Trophoblast cell (in vitro differentiated cells and primary cell): ENCODE data around the gene TNFRSF25.

ENCODE experiments used
- DNase-seq, 2 donors: peaks; one replicate each; pipeline ENCODE4 v3.0.0-alpha.2; 2016
- H2AFZ ChIP-seq: 2 replicates; pipeline ENCODE4 v1.6.1; 2013; ENCODE audit warnings: low read length, moderate library complexity, mild to moderate bottlenecking; ENCODE audit not compliant: insufficient read depth, poor library complexity
- H2AK5ac ChIP-seq: 2 replicates; pipeline ENCODE4 v1.6.1; 2013; ENCODE audit warnings: mild to moderate bottlenecking, low read length
- H2BK120ac ChIP-seq: 2 replicates; pipeline ENCODE4 v1.6.1; 2013; ENCODE audit warnings: low read length, mild to moderate bottlenecking, moderate library complexity; ENCODE audit not compliant: insufficient read depth, poor library complexity
- H2BK12ac ChIP-seq: 2 replicates; pipeline ENCODE4 v1.6.1; 2013; ENCODE audit warnings: mild to moderate bottlenecking, low read length, moderate library complexity
- H2BK5ac ChIP-seq: 2 replicates; pipeline ENCODE4 v1.6.1; 2013; ENCODE audit warnings: low read length, low read depth, moderate library complexity, mild to moderate bottlenecking; ENCODE audit not compliant: poor library complexity
- H3K14ac ChIP-seq: 2 replicates; pipeline ENCODE4 v1.6.1; 2013; ENCODE audit warnings: mild to moderate bottlenecking, low read length
- H3K18ac ChIP-seq: 2 replicates; pipeline ENCODE4 v1.6.1; 2013; ENCODE audit warnings: mild to moderate bottlenecking, low read length
- H3K23ac ChIP-seq: 2 replicates; pipeline ENCODE4 v1.6.1; 2013; ENCODE audit warnings: low read length
- H3K27ac ChIP-seq: 2 replicates; pipeline ENCODE4 v1.5.1; 2013; ENCODE audit warnings: low read depth, mild to moderate bottlenecking, inconsistent platforms, low read length, moderate library complexity
- H3K27me3 ChIP-seq: 2 replicates; pipeline ENCODE4 v1.6.1; 2013; ENCODE audit warnings: inconsistent platforms, mild to moderate bottlenecking, low read length, moderate library complexity; ENCODE audit not compliant: insufficient read depth
- H3K36me3 ChIP-seq, 2 experiments: 1 replicate in 1 of 2; 2 replicates in 1 of 2; pipeline ENCODE4 v1.6.1; 2013; ENCODE audit warnings: low read length in 2 of 2, mild to moderate bottlenecking in 2 of 2, moderate library complexity in 1 of 2; ENCODE audit not compliant: insufficient read depth in 2 of 2, control insufficient read depth in 1 of 2
- H3K4ac ChIP-seq: 2 replicates; pipeline ENCODE4 v1.6.1; 2013; ENCODE audit warnings: low read depth, mild to moderate bottlenecking, low read length, moderate library complexity
- H3K4me1 ChIP-seq, 2 experiments: 1 replicate in 1 of 2; 2 replicates in 1 of 2; pipeline ENCODE4 v1.6.1; 2013; ENCODE audit warnings: low read length in 2 of 2, mild to moderate bottlenecking in 2 of 2, moderate library complexity in 1 of 2; ENCODE audit not compliant: insufficient read depth in 2 of 2, control insufficient read depth in 1 of 2
- H3K4me2 ChIP-seq: 2 replicates; pipeline ENCODE4 v1.6.1; 2013; ENCODE audit warnings: inconsistent platforms, mild to moderate bottlenecking, low read length, moderate library complexity
- H3K4me3 ChIP-seq: 2 replicates; pipeline ENCODE4 v1.5.1; 2013; ENCODE audit warnings: mild to moderate bottlenecking, low read depth, low read length, inconsistent platforms
- H3K79me1 ChIP-seq: one replicate; pipeline ENCODE4 v1.6.1; 2013; ENCODE audit warnings: low read length
- H3K79me2 ChIP-seq: 2 replicates; pipeline ENCODE4 v1.6.1; 2013; ENCODE audit warnings: low read length, mild to moderate bottlenecking; ENCODE audit not compliant: control insufficient read depth, insufficient read depth, poor library complexity
- H3K9ac ChIP-seq: 2 replicates; pipeline ENCODE4 v1.6.1; 2013; ENCODE audit warnings: mild to moderate bottlenecking, low read length
- H3K9me3 ChIP-seq: 2 replicates; pipeline ENCODE4 v1.6.1; 2013; ENCODE audit warnings: low read depth, mild to moderate bottlenecking, control low read depth, inconsistent platforms, low read length; ENCODE audit not compliant: insufficient read depth
- H4K12ac ChIP-seq: 2 replicates; pipeline ENCODE4 v1.6.1; 2013; ENCODE audit warnings: low read depth, mild to moderate bottlenecking, low read length, moderate library complexity
- H4K8ac ChIP-seq: 2 replicates; pipeline ENCODE4 v1.6.1; 2013; ENCODE audit warnings: low read depth, mild to moderate bottlenecking, low read length, moderate library complexity
- H4K91ac ChIP-seq: one replicate; pipeline ENCODE4 v1.6.1; 2013; ENCODE audit warnings: low read depth, mild to moderate bottlenecking, low read length, moderate library complexity
- WGBS: extraction: QIAGEN DNeasy Blood & Tissue Kit; methylation state at CpG from one replicate; pipeline ENCODE4 v1.1.7; 2013; ENCODE audit warnings: missing lambda C conversion rate; ENCODE audit not compliant: insufficient read length, insufficient coverage; ENCODE audit errors: extremely low coverage; 5-methylcytosine and 5-hydroxymethylcytosine counted together

Gene TNFRSF25

GRCh38 chr1:6419804-6420453 lies 46.0 kb downstream of the TNFRSF25 start, which contains the start of gene HES2:
Gene HES2 (minus strand): TSS chr1:6419919. CDS start chr1:6419820, 99 bp downstream.
- Histone ChIP-seq H4K91ac (no peak within 1 kb of the TSS), H3K27me3 (peaks cover 54% of the 10 kb centered on the region), H3K23ac (no peak within 1 kb of the TSS), H3K4me3 (no peak within 1 kb of the TSS), H4K8ac (peak within 1 kb of the TSS; percentile 57), H3K79me1 (peaks cover 3% of the 10 kb centered on the region), H3K14ac (no peak within 1 kb of the TSS), H3K9ac (no peak within 1 kb of the TSS), H3K4ac (no peak within 1 kb of the TSS), H3K36me3 (no peaks in the 10 kb centered on the region), H3K79me2 (no peaks in the 10 kb centered on the region), H3K27ac (no peak within 1 kb of the TSS), H3K4me2 (peak within 1 kb of the TSS; percentile 53), H2BK5ac (no peak within 1 kb of the TSS), H3K18ac (no peak within 1 kb of the TSS), H3K4me1 (peaks cover 4 to 26% of the 10 kb centered on the region in 2 experiments), H3K9me3 (peaks cover 6% of the 10 kb centered on the region), H2BK12ac (no peak within 1 kb of the TSS), H2AK5ac (no peak within 1 kb of the TSS), H2AFZ (no peak within 1 kb of the TSS), H4K12ac (no peak within 1 kb of the TSS), H2BK120ac (peak within 1 kb of the TSS; percentile 13)
- peak in 1 of 2 donors; percentile 62 for DNase-seq
- WGBS: no CpG with 5 or more reads among the region's 62 CpGs

- Histone ChIP-seq H3K27me3 (peaks cover 50% of the 10 kb centered on the region), H3K9ac (no peak overlapping the region), H2BK5ac (no peak overlapping the region), H4K91ac (no peak overlapping the region), H3K9me3 (peaks cover 3% of the 10 kb centered on the region), H3K36me3 (no peaks in the 10 kb centered on the region), H2AFZ (no peak overlapping the region), H3K23ac (no peak overlapping the region), H3K4me1 (peaks cover 8 to 27% of the 10 kb centered on the region in 2 experiments), H3K4me2 (peak overlapping the region; percentile 53), H3K79me2 (no peaks in the 10 kb centered on the region), H3K14ac (no peak overlapping the region), H2AK5ac (no peak overlapping the region), H3K79me1 (peaks cover 7% of the 10 kb centered on the region), H4K12ac (no peak overlapping the region), H3K18ac (no peak overlapping the region), H2BK12ac (no peak overlapping the region), H3K4ac (no peak overlapping the region), H3K27ac (no peak overlapping the region), H2BK120ac (no peak overlapping the region), H4K8ac (no peak overlapping the region), H3K4me3 (no peak overlapping the region)
- WGBS: no CpG with 5 or more reads among the region's 48 CpGs
- DNase-seq: no peak
These were observed 46.6 kb downstream of the TNFRSF25 start for GRCh38 chr1:6419397-6419803.

- WGBS: no CpG with 5 or more reads among the region's 69 CpGs
- no peak overlapping the region for H2BK12ac ChIP-seq
- no peak overlapping the region for H2AFZ ChIP-seq
- H3K36me3 ChIP-seq: no peaks in the 10 kb centered on the region
- H3K4ac ChIP-seq: no peak overlapping the region
- no peak overlapping the region for H3K18ac ChIP-seq
- H3K9me3 ChIP-seq: peaks cover 6% of the 10 kb centered on the region
- no peak overlapping the region for H2BK5ac ChIP-seq
- peaks cover 8% of the 10 kb centered on the region for H3K79me1 ChIP-seq
- no peak overlapping the region for H3K23ac ChIP-seq
- peaks cover 44% of the 10 kb centered on the region for H3K27me3 ChIP-seq
- no peak overlapping the region for H2BK120ac ChIP-seq
- no peak overlapping the region for H2AK5ac ChIP-seq
- H3K27ac ChIP-seq: no peak overlapping the region
- H3K9ac ChIP-seq: no peak overlapping the region
- H4K12ac ChIP-seq: no peak overlapping the region
- H3K4me1 ChIP-seq: peaks cover 8 to 27% of the 10 kb centered on the region in 2 experiments
- no peak overlapping the region for H3K14ac ChIP-seq
- no peaks in the 10 kb centered on the region for H3K79me2 ChIP-seq
- DNase-seq: peak; percentile 50 to 64
- H4K8ac ChIP-seq: no peak overlapping the region
- peak overlapping the region; percentile 14 for H3K4me2 ChIP-seq
- no peak overlapping the region for H4K91ac ChIP-seq
- H3K4me3 ChIP-seq: no peak overlapping the region
These were observed 47.1 kb downstream of the TNFRSF25 start for GRCh38 chr1:6418668-6419396.

- no peak overlapping the region for H2BK5ac ChIP-seq
- no peak overlapping the region for H3K4ac ChIP-seq
- H3K27ac ChIP-seq: no peak overlapping the region
- no peak overlapping the region for H3K4me3 ChIP-seq
- no CpG with 5 or more reads among the region's 8 CpGs for WGBS
- peaks cover 6% of the 10 kb centered on the region for H3K9me3 ChIP-seq
- no peak overlapping the region for H3K18ac ChIP-seq
- H3K23ac ChIP-seq: no peak overlapping the region
- H3K4me1 ChIP-seq: peaks cover 8 to 27% of the 10 kb centered on the region in 2 experiments
- H4K8ac ChIP-seq: no peak overlapping the region
- H2AFZ ChIP-seq: no peak overlapping the region
- H3K14ac ChIP-seq: no peak overlapping the region
- H3K79me1 ChIP-seq: peaks cover 8% of the 10 kb centered on the region
- H4K91ac ChIP-seq: no peak overlapping the region
- peaks cover 41% of the 10 kb centered on the region for H3K27me3 ChIP-seq
- H2AK5ac ChIP-seq: no peak overlapping the region
- no peak overlapping the region for H3K9ac ChIP-seq
- H2BK120ac ChIP-seq: no peak overlapping the region
- no peak overlapping the region for H2BK12ac ChIP-seq
- no peak overlapping the region for H4K12ac ChIP-seq
- no peak overlapping the region for H3K4me2 ChIP-seq
- no peaks in the 10 kb centered on the region for H3K36me3 ChIP-seq
- no peaks in the 10 kb centered on the region for H3K79me2 ChIP-seq
- no peak for DNase-seq
These were observed 47.9 kb downstream of the TNFRSF25 start for GRCh38 chr1:6417961-6418667.
